IMR-90 (cell line): ENCODE results near the gene CDK15.

Experiments
- BHLHE40 ChIP-seq: fragments of 150-350 bp; IDR thresholded peaks from 2 replicates; pipeline ENCODE4 v1.6.1; 2016; ENCODE audit warnings: mild to moderate bottlenecking, low read depth, low read length
- CEBPB ChIP-seq: IDR thresholded peaks from 2 replicates; pipeline ENCODE4 v1.6.1; 2012; ENCODE audit warnings: low read depth, low read length, improper control_type of control experiment
- MAZ ChIP-seq: IDR thresholded peaks from 2 replicates; pipeline ENCODE4 v1.6.1; 2012; ENCODE audit warnings: low read depth, mild to moderate bottlenecking, low read length, improper control_type of control experiment, moderate library complexity, borderline replicate concordance
- MXI1 ChIP-seq: IDR thresholded peaks from 2 replicates; pipeline ENCODE4 v1.6.1; 2012; ENCODE audit warnings: low read depth, mild to moderate bottlenecking, low read length, moderate library complexity, borderline replicate concordance
- POLR2A ChIP-seq: IDR thresholded peaks from 2 replicates; pipeline ENCODE4 v1.6.1; 2012; ENCODE audit warnings: mild to moderate bottlenecking, low read depth, low read length
- RAD21 ChIP-seq: IDR thresholded peaks from 2 replicates; pipeline ENCODE4 v1.6.1; 2012; ENCODE audit warnings: low read length, improper control_type of control experiment
- RCOR1 ChIP-seq: IDR thresholded peaks from 2 replicates; pipeline ENCODE4 v1.6.1; 2012; ENCODE audit warnings: mild to moderate bottlenecking, low read length, improper control_type of control experiment; ENCODE audit not compliant: insufficient replicate concordance
- RFX5 ChIP-seq: IDR thresholded peaks from 2 replicates; pipeline ENCODE4 v1.8.0; 2012; ENCODE audit warnings: low read depth, mild to moderate bottlenecking, low read length, moderate library complexity
- SMC3 ChIP-seq: fragments of 150-350 bp; IDR thresholded peaks from 2 replicates; pipeline ENCODE4 v1.6.1; 2016; ENCODE audit warnings: low read depth, mild to moderate bottlenecking, antibody characterized with exemption, low read length, moderate library complexity
- TF ChIP-seq, protein P1 (sequence below): conservative IDR thresholded peaks from 2 replicates; pipeline ENCODE4 v1.5.1; 2012; ENCODE audit warnings: mild to moderate bottlenecking, low read depth, low read length, improper control_type of control experiment
- TF ChIP-seq, protein P2 (sequence below): fragments of 150-350 bp; IDR thresholded peaks from 2 replicates; pipeline ENCODE4 v1.6.1; 2016; ENCODE audit warnings: low read depth, mild to moderate bottlenecking, low read length, moderate library complexity, borderline replicate concordance
- TF ChIP-seq, protein P3 (sequence below): fragments of 150-350 bp; IDR thresholded peaks from 2 replicates; pipeline ENCODE4 v1.6.1; 2017; ENCODE audit warnings: mild to moderate bottlenecking, antibody characterized with exemption, low read length, low read depth

DNA sequence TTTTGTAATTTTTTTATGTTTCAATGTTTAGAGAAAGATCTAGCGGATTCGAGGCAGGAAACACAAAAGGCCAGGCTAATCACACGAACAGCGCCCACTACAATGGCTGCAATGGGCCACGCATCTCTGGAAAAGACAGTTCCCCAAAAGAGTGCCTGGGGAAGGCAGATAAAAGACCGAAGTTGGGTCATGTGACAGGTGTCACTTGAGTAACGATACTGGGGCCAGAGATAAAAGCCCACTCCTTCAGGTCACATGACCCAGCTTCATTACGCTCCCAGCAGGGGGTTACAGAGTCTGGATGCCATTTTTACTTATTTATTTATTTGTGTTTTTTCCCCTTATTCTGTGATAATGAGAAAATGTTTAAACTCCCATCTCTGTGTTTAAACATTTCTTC, 95.4 kb downstream of the CDK15 start:
- TF ChIP-seq, protein P1, sequence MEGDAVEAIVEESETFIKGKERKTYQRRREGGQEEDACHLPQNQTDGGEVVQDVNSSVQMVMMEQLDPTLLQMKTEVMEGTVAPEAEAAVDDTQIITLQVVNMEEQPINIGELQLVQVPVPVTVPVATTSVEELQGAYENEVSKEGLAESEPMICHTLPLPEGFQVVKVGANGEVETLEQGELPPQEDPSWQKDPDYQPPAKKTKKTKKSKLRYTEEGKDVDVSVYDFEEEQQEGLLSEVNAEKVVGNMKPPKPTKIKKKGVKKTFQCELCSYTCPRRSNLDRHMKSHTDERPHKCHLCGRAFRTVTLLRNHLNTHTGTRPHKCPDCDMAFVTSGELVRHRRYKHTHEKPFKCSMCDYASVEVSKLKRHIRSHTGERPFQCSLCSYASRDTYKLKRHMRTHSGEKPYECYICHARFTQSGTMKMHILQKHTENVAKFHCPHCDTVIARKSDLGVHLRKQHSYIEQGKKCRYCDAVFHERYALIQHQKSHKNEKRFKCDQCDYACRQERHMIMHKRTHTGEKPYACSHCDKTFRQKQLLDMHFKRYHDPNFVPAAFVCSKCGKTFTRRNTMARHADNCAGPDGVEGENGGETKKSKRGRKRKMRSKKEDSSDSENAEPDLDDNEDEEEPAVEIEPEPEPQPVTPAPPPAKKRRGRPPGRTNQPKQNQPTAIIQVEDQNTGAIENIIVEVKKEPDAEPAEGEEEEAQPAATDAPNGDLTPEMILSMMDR, result no peak
- TF ChIP-seq CEBPB, result no peak
- TF ChIP-seq MAZ, result no peak
- TF ChIP-seq RFX5, result no peak
- TF ChIP-seq POLR2A, result no peak
- TF ChIP-seq, protein P2, sequence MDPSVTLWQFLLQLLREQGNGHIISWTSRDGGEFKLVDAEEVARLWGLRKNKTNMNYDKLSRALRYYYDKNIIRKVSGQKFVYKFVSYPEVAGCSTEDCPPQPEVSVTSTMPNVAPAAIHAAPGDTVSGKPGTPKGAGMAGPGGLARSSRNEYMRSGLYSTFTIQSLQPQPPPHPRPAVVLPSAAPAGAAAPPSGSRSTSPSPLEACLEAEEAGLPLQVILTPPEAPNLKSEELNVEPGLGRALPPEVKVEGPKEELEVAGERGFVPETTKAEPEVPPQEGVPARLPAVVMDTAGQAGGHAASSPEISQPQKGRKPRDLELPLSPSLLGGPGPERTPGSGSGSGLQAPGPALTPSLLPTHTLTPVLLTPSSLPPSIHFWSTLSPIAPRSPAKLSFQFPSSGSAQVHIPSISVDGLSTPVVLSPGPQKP, result no peak
- TF ChIP-seq RCOR1, result no peak
- TF ChIP-seq, protein P3, sequence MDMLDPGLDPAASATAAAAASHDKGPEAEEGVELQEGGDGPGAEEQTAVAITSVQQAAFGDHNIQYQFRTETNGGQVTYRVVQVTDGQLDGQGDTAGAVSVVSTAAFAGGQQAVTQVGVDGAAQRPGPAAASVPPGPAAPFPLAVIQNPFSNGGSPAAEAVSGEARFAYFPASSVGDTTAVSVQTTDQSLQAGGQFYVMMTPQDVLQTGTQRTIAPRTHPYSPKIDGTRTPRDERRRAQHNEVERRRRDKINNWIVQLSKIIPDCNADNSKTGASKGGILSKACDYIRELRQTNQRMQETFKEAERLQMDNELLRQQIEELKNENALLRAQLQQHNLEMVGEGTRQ, result peak; percentile 19; the same call in 1 of the 2 replicates
- no peak for TF ChIP-seq RAD21
- no peak for TF ChIP-seq MXI1
- TF ChIP-seq BHLHE40, result no peak
- no peak for TF ChIP-seq SMC3
